Measurements from ENCODE around the gene NCOA3.

The NCOA3 gene

DNA sequence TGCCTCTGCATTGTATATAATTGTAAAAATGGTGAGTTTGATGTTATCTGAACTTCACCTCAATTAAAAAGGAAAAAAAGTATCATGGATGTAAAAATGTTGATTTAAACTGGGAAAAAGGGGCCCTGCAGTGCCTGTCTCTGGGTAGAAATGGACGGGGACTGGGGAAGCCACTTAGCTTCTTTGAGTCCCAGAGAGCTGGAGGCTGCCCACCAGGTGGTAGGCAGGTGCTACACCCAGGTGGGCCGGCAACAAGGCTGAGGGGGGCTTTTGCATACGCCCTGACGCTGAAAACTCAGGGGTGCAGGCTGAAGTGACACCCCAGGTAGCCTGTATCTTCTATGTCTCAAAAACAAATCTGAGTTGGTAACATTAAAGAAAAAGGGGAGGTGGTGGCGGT is 165.4 kb downstream of the NCOA3 start:
- DNase-seq (ENCODE audit: low spot score) = no peak

DNA sequence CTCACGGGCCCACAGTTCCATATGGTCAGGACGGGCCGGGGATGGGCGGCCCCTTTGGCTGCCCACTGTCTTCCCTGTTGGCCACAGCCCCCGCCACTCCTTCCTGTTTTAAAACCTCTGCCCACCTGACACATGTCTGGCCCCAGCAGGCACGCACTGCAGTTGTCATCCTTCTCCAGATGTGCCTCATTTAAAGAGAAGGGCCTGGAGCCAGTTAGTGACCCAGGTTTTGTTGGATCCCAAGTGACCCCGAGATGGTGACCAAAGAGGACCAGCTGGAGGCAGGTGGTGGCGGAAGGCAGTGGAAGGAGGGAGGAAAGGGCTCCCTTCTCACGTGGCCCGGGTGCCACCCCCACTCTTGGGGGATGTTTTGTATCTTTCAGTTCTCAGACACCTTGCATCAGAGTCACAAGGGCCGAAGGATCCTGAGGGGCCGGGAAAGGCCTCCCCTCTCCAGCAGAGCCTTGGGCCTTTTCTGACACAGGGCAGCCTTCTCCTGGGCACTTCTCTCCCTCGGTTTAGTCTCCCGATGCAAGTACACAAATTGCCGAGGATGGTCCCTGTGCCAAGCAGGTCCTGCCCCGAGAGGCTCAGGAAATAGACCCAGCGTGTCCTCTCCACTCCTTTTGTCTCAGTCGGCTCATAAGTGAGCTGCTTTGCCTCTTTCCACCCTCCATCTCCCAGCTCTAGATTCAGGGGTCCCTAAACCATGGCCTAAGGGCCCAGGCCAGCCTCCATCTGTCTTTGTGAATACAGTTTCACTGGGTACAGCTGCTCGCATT is 166.0 kb downstream of the NCOA3 start:
- no peak for DNase-seq (ENCODE audit: low spot score)

DNA sequence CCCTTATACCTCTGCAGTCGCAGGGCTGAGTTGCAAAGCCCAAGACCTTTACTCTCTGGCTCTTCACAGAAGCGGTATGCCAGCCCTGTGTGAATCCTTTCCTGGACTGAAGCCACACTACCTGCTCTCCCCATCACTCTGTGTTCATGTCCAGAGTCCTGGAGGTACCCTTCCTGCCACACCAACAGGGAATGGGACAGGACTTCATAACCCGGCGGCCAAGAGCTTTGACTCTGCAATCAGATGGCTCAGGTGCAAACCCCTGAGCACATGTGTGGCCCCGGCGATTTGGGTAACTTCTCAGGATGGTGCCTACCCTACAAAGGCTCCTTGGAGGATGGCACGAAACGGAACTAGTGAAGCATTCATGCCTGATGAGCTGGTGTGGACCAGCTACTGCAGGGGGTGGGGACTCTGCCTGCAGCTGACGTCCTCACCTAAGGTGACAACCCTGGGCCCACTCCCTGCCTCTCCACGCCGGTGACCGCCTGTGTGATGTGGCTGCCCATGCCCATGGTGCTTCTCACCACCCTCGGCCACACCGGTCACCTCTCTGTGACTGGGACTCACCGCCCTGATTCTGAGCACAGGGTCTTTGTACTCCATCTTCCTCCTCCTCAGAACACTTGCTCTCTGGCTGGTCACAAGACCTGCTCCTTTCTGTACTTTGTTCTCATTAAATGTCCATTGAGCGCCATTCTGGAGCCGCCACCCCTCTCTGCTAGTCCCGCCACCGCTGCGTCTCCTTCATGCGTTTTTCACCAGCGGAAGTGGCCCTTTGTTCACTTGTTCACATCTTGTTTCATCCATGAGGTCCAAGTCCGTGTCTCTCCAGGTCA is 166.8 kb downstream of the NCOA3 start:
- no peak for DNase-seq (ENCODE audit: low spot score)

DNA sequence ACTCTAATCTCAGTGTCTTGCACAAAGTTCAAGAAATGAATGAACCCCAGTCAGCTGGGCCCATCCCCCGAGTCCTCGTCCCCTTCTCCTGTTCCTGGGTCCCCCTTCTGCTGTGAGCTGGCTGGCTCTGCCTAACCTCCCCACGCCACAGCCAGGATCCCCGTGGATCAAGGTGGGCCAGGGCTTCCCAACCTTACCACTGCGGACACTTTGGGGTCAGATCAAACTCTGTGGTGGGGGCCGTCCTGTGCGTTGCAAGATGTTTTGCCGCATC is 167.4 kb downstream of the NCOA3 start:
- no peak for DNase-seq (ENCODE audit: low spot score)

DNA sequence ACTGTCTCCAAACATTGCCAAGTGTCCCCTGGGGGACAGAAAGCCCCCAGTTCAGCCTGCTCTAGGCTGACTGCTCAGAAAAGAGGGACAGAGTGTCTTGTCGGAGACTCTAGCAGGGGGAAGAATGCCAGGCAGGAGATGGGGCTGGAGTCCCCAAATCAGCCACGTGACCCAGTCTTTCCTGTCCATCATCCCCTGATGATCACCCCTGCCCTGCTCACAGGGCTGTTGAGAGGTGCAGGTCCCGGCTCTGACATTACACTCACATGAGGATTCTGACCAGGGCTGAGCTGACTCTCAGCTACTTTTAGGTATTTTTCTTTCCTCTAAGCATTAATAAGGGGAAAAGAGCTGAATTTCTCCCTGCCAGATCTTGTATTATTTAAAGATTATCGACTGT is 167.8 kb downstream of the NCOA3 start:
- no peak for DNase-seq (ENCODE audit: low spot score)

DNA sequence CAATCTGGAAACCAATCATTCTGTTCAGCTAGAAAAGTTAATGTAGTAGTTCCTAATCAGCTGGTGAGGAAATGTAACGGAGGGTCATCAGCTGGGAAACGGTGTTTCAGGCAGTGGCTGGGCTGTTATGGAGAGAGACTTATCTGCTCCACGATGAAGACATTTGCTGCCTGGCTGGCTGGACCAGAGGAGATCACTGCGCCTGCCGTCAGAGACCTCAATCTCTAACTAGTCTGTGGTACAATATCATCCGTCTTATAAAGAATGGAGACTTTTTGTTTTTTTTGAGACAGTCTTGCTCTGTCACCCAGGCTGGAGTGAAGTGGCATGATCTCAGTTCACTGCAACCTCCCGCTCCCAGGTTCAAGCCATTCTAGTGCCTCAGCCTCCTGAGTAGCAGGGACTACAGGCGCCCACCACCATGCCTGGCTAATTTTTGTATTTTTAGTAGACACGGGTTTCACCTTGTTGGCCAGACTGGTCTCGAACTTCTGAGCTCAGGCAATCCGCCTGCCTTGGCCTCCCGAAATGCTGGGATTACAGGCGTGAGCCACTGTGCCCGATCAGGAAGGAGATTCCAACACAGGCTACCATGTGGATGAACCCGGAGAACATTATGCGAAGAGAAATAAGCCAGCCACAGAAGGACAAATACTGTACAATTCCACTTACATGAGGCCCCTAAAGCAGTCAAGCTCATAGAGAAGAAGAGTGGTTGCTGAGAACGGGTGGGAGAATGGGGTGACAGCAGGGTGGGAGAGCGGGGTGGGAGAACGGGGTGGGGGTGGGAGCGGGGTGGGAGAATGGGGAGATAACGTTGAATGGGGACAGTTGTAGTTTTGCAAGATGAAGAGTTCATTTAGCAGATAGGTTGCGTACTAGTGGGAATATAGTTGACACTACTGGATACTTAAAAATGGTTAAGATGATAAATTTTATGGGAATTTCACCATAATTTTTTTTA is 168.5 kb downstream of the NCOA3 start:
- DNase-seq (ENCODE audit: low spot score) = no peak

DNA sequence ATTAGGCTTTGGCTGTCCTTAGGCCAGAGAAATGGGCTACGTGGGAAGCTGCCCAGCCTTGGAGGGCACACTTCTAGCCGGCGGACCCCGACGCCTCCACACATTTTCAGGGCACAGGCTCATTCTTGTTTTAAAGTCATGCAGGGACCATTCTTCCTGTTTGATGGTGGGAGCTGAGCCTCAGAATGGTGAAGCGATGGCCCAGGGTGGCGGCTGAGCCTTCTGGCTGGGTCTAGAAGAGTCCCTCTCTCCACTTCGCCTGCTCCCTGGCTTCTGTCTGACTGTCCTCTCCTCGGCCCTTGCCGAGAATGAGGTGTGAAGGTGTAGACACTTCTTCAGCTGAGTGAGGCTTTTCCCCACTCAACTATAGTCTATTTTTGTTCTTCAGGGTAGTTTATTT is 169.2 kb downstream of the NCOA3 start:
- DNase-seq (ENCODE audit: low spot score) = no peak

DNA sequence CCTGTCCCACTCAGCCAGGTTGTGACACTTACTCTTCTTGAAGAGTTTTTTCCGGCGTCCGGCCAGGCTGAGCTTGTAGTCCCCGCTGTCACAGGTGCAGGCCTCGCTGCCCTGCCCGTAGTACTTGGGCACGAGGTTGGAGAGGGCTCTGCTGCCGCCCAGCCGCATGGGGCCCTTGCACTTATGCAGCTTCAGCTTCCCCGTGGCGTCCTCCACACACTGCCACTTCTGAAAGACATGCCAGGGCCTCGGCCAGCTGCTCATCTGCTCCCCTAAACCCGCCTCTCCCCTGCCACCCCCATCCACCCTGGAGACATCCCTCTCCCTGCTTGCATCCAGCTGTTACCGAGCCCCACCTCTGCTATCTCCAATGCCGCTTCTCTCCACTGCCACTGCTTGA is 170.5 kb downstream of the NCOA3 start:
- DNase-seq (ENCODE audit: low spot score) = no peak

DNA sequence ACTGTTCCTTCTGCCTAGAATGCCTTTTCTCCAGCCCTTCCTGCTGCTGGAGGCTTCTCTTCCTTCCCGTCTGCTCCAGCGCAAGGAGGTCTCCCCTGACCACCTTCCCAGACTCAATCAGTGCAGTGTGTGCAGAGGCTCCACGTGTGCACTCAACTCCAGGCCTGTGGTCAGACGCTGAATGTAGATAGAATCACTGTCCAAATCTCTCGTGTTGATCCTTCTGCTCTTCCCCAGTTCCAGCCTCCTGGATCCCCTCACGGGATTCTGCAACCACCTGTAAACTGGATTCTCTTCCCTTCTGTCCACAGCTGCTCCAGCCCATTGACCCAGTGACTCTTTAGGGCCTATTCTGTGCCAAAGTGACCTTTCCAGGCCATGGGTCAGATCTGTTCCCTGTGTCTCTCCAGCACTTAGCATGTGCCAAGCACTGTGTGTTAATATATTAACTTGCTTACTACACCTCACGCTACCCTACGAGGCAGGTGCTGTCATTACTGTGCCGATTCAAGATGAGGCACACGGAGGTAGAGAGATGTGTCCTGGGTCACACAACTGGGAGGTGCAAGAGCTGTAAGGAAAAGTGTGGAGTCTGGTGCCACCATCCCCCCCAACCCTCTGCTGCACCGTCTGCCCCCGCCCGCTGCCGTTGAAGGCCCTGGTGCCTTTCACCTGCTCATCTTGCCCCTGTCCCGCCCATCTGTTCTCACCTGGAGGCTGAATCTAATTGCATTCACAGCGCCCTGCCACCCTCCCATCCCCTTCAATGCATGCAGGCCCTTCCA is 171.4 kb downstream of the NCOA3 start:
- no peak for DNase-seq (ENCODE audit: low spot score)

DNA sequence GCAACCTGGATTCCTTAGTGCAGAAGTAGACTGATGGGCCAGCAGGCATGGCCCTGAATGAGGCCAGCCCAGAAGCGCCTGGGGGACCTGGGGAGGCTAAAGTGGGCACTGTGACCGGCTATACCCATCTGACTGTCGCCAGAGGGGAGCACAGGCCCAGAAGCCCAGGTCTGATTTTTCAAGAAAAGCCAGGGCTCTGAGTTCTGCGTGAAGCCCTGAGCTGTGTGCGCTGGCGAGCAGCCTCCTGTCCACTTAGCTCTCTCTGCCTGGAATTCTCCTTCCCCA is 171.9 kb downstream of the NCOA3 start:
- no peak for DNase-seq (ENCODE audit: low spot score)

DNA sequence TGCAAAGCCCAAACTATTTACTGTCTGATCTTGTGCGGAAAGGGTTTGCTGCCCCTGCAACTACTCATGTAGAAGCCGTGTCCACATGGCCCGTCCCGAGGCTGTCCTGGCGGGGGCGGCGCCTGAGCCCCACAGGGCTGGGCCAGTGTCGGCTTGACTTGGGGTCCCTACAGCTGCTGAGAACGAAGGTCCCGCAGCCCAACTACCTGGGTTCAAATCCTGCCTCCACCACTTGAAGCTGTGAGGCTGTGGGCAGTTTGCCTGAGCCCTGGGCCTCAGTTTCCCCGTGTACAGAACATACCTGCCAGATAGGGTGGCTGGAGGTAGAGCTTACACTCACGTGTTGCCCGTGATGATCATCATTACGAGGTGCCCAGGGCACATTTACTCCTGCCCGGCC is 172.5 kb downstream of the NCOA3 start:
- no peak for DNase-seq (ENCODE audit: low spot score)

DNA sequence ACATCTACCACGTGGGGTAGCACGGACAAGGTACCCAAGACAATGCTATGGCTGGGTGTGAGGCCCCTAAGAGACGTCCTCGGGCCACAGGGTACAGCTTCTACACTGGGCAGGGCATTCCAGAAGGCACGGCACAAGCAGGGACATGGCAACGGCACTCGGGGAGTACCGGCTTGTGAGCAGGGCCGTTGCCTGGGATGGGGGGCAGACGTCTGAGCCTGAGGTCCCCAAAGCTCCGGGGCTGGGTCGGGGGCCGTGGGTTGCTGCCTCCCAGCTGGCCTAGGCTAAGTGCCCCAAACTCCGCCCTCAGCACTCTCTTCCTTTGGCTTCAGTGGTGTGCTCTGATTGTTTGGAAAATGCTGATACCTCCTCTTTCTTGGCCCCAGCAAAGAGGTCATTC is 173.0 kb downstream of the NCOA3 start:
- no peak for DNase-seq (ENCODE audit: low spot score)

DNA sequence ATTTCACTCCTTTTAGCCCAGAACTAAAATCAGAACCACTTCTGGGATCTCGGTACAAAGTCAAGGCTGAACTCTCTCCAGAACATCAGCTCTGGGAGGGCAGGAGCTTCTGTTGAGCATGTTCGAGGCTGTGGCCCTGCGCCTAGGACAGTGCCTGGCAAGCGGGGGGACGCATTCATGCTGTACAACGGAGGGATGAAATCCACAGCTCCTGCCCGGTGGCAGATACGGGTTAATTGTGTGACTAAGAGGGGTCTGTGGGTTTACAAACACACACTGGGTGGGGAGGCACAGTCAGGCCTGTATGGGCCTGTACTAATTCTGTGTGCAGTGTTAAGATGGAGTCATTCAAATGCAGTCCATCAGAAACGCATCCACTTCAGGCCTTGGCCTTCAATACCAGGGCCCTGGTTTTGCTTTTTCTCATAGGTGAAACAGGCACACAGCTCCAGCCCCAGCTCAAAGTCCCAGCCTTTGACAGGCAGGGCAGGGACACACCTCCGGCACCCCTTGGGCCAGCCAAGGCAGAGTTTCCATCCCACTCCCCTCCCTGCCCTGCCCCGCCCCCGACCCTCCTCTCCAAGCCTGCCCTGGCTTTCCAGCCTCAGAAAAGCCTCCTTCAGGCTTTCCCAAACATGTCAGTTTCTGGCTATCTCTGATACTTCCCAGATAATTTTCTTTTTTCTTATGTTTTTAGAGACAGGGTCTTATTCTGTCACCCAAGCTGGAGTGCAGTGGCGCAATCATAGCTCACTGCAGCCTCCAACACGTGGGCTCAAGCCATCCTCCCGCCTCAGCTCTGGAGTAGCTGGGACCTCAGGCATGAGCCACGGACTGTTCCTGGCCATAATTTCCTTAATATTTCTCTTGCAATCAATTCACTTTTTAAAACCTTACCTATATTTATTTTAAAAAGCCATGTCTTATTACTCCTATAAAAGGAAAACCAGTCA is 173.8 kb downstream of the NCOA3 start:
- DNase-seq (ENCODE audit: low spot score) = no peak

DNA sequence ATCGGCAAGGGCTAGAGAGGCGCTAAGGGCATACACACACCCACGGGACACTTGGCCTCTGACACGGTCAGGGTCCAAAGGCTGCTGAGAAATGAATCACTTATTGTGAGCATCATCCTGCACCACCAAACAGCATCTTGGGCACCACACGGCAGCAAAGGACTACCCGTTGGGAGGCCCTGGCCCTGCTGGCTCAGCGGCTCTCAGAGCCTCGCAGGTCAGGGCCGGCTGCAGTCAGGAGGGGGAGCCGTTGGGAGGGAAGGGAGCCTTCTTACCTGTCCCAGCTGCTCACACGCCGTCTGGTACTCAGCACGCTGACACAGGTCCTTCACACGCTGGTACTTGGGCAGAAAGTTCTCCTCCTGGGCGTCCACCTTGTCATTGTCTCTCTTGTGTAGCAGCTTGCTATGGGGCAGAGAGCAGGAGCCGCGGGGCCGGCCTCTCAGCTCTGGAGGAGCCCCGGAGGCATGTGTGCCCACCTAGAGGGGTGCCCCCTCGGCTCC is 174.6 kb downstream of the NCOA3 start:
- no peak for DNase-seq (ENCODE audit: low spot score)

DNA sequence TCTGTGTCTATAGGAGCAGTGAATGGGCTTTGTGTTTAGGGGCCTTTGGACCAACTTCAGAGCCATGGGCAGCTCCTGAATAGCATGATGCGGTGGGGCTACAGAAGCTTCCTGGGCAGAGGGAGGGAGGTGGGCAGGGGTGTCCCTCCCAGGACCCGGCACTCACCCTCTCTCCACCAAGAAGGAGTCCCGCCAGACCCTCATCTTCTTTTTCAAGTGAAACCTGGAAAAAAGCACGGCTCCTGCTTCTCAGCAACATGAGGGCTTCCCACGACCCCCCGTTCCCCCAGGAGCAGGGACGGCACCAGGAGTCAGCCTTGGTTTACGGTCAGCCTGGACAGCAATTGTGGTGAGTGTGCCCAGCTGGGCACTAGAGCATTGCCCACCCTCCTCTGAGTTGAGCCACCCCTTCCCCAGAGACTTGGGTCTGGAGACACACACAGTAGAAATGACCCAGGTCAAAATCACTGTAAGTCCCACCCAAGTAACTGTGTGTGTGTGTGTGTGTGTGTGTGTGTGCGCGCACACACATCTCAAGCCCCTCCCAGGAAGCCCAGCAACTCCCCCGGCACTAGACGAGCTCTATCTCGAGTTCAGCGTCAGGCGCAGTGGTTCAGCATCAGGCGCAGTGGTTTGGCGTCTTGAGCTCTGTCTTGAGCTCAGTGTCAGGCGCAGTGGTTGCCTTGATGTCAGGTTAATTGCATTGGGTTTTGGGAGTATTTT is 175.4 kb downstream of the NCOA3 start:
- no peak for DNase-seq (ENCODE audit: low spot score)

DNA sequence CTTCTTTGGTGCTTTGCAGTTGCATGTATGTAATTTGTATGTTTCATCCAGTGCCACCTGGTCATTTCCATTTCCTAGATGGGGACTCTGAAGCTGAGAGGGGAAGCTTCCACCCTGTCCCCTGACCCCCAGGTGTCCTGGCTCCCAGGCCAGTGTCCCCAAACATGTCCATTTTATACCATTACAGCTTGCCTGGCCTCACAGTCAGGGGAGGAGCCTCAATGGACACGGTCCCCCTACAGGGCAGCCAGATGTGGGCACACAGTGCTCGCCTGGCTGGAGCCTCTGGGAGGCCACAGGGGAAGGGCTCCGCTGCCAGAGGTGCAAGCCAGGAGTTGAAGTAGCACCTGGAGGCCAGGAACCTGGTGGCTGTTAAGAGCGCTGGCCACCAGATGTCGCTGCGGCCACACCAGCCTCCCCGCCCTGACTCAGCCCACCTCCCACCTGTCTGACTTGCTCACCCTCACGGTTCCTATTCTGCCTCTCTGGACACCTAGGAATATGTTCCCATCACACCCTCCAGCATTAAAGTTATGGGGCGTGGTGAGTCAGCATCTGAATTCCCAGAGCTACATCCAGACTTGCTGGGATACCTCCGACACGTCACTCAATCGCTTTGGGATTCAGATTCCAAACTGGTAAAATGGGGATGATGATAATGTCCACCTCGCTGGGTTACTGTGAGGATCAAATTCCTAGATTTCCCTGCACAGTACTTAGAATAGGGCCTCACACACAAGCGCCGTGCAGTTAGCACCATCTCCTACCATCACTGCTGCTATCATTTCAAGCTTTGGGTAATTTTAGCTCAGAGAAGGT is 176.2 kb downstream of the NCOA3 start:
- peak; percentile 78 for DNase-seq (ENCODE audit: low spot score)

DNA sequence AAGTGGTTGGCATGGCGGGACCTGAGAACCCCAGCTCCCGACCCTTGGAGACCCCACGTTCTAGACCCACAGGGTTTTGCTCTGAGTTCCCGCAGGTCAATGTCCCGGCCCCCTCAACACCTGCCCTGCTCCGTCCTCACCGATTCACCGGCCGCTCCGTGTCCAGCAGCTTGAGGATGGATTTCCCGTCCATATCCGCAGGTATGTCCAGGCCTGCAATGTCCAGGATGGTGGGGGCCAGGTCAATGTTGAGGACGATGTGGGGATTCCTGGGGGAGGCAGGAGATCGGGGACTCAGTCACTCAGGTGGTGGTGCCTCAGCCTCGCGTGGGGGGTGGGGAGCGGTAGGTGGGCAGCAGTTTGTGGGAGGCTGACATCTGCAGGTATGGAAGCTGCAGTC is 176.8 kb downstream of the NCOA3 start:
- no peak for DNase-seq (ENCODE audit: low spot score)

DNA sequence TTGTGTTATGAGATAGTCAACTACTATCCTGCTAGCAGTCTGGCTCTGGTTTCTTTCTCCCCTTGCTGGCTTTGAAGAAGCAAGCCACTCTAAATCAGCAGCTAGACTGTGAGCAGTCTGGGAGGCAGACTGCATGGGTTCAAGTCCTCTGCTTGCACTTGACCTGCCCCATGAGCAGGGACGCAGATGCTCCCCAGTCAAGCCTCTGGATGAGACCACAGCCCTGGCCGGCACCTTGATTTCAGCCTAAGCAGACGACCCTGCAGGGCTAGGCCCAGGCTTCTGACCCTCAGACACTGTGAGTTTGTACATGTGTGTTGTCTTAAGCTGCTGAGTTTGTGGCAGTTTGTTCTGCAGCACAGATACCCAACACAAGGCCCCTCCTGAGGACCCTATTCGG is 177.8 kb downstream of the NCOA3 start:
- DNase-seq (ENCODE audit: low spot score) = no peak

Data from ecto neural progenitor cell (in vitro differentiated cells).